PFSK-1 (cell line): ENCODE data around the gene SLC38A2.

Source experiments
- FOXP2 ChIP-seq: optimal IDR thresholded peaks from 2 replicates; pipeline ENCODE3; 2011; ENCODE audit warnings: borderline replicate concordance, control low read depth, inconsistent platforms; ENCODE audit not compliant: insufficient read depth; ENCODE audit errors: extremely low read length, extremely low read depth
- POLR2AphosphoS5 ChIP-seq: IDR thresholded peaks from 2 replicates; pipeline ENCODE4 v1.6.1; 2012; ENCODE audit warnings: low read depth, mild to moderate bottlenecking, control low read depth, low read length, moderate library complexity
- SIN3A ChIP-seq: IDR thresholded peaks from 2 replicates; pipeline ENCODE4 v1.6.1; 2012; ENCODE audit warnings: mild to moderate bottlenecking, low read length, moderate library complexity, borderline replicate concordance; ENCODE audit not compliant: insufficient read depth
- TAF1 ChIP-seq: IDR thresholded peaks from 2 replicates; pipeline ENCODE4 v1.6.1; 2012; ENCODE audit warnings: low read length, control low read depth, borderline replicate concordance; ENCODE audit not compliant: insufficient read depth
- TF ChIP-seq, protein P1 (sequence below), 2 experiments: IDR thresholded peaks; 2 replicates each; pipeline versions ENCODE4 v1.6.1 to v1.8.0; 2011 to 2012; ENCODE audit warnings: low read depth in 2 of 2, low read length in 2 of 2, control low read depth in 1 of 2, inconsistent platforms in 1 of 2, mild to moderate bottlenecking in 1 of 2, moderate library complexity in 1 of 2; ENCODE audit not compliant: insufficient read depth in 1 of 2

Gene SLC38A2

DNA sequence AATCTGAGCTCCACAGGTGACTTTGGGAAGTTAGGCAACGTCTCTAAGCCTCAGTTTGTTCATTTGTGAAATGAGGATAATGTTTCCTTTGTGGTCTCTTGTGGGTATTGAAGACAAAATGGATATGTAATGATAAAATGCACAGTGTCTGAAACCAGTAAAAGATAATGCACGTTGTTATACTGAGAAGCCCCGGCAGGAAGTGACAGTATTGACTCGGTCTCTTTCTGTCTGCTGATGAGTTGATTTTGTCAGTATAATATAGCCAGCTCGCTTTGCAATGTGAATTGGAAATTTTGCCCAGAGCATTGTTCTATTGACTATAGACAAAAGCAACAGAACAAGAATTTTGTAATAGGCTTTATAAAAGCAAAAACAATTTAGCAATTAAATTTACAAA is 54.5 kb downstream of the SLC38A2 start:
- TF ChIP-seq TAF1 (no peak), FOXP2 (no peak), POLR2AphosphoS5 (no peak), SIN3A (no peak)
- TF ChIP-seq, protein P1, sequence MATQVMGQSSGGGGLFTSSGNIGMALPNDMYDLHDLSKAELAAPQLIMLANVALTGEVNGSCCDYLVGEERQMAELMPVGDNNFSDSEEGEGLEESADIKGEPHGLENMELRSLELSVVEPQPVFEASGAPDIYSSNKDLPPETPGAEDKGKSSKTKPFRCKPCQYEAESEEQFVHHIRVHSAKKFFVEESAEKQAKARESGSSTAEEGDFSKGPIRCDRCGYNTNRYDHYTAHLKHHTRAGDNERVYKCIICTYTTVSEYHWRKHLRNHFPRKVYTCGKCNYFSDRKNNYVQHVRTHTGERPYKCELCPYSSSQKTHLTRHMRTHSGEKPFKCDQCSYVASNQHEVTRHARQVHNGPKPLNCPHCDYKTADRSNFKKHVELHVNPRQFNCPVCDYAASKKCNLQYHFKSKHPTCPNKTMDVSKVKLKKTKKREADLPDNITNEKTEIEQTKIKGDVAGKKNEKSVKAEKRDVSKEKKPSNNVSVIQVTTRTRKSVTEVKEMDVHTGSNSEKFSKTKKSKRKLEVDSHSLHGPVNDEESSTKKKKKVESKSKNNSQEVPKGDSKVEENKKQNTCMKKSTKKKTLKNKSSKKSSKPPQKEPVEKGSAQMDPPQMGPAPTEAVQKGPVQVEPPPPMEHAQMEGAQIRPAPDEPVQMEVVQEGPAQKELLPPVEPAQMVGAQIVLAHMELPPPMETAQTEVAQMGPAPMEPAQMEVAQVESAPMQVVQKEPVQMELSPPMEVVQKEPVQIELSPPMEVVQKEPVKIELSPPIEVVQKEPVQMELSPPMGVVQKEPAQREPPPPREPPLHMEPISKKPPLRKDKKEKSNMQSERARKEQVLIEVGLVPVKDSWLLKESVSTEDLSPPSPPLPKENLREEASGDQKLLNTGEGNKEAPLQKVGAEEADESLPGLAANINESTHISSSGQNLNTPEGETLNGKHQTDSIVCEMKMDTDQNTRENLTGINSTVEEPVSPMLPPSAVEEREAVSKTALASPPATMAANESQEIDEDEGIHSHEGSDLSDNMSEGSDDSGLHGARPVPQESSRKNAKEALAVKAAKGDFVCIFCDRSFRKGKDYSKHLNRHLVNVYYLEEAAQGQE (IDR thresholded peaks at IDR 0.05; ENCODE audit: insufficient read depth in 1 of 2, low read depth in 2 of 2, low read length in 2 of 2), result no peak
